Esophagus squamous epithelium (tissue), 5 donors: Measurements from ENCODE around the gene CABLES1. TPM values are rescaled to one million over a fixed set of nuclear protein-coding genes. Genes with fewer than 3 reads are reported as not detected.
A peak's percentile ranks its signal among the peaks of the same experiment; 100 is the strongest.

Experiments used
- DNase-seq: peaks from one replicate; lab custom pipeline; 2025; lab: John Stamatoyannopoulos, UW
- H3K27ac ChIP-seq, 4 donors: fragments of 200-600 bp; sonication (generic); one replicate each; pipeline ENCODE4 v1.5.1; 2016 to 2019; ENCODE audit warnings: mild to moderate bottlenecking in 1 of 4
- H3K27me3 ChIP-seq, 4 donors: fragments of 200-600 bp; sonication (generic); 1 replicate in 3 of 4; 2 replicates in 1 of 4; pipeline versions ENCODE4 v1.5.1 to v1.6.0; 2017 to 2021; ENCODE audit warnings: antibody characterized with exemption in 1 of 4
- H3K36me3 ChIP-seq, 3 donors: fragments of 200-600 bp; sonication (generic); one replicate each; pipeline ENCODE4 v1.5.1; 2016 to 2019
- H3K4me1 ChIP-seq, 3 donors: fragments of 200-600 bp; sonication (generic); one replicate each; pipeline ENCODE4 v1.5.1; 2017 to 2019
- H3K4me3 ChIP-seq, 4 donors: fragments of 200-600 bp; sonication (generic); 1 replicate in 3 of 4; 2 replicates in 1 of 4; pipeline ENCODE4 v1.5.1; 2016 to 2019; ENCODE audit warnings: mild to moderate bottlenecking in 2 of 4, moderate library complexity in 1 of 4
- H3K9me3 ChIP-seq, 3 donors: fragments of 200-600 bp; sonication (generic); one replicate each; pipeline ENCODE4 v1.5.1; 2016 to 2019
- CTCF ChIP-seq, 6 experiments: fragments of 450-650 bp in 4 of 6; fragments of 200-600 bp in 2 of 6; sonication (generic) in 2 of 6; IDR thresholded peaks; one replicate each; pipeline ENCODE4 v1.5.1; 2016 to 2019; ENCODE audit warnings: antibody characterized with exemption in 6 of 6, mild to moderate bottlenecking in 4 of 6, moderate library complexity in 4 of 6
- POLR2A ChIP-seq, 4 donors: fragments of 450-650 bp; IDR thresholded peaks; one replicate each; pipeline ENCODE4 v1.6.1; 2017; ENCODE audit warnings: antibody characterized with exemption in 4 of 4, mild to moderate bottlenecking in 4 of 4, moderate library complexity in 3 of 4
- WGBS, 2 donors: methylation state at CpG; one replicate each; pipeline ENCODE4 v1.1.5; 2018; 5-methylcytosine and 5-hydroxymethylcytosine counted together
- intact Hi-C: fragments of 100-400 bp; cut with DNase I; formaldehyde crosslinking; loops from one replicate; pipeline ENCODE4 v1.15.0; 2022
- total RNA-seq, 4 donors: library from RNA; depleted of rRNA; stranded (reverse); fragments of >200 nt; gene quantifications; one replicate each; pipeline ENCODE4 v1.1.0, GENCODE V29; 2016
- donor health status: DM: yes; HTN: yes; CAD: no.

The CABLES1 gene
- total RNA-seq, 4 donors from 2014 or later, result 4.4 to 9.9 (median 8.5) TPM

GRCh38 chr18:23193742-23194141, 58.5 kb downstream of the CABLES1 start:
- no peak overlapping the region for H3K4me3 ChIP-seq
- peak overlapping the region in 2 of 4 donors; percentile 37 to 57 for H3K27ac ChIP-seq
- no peaks in the 10 kb centered on the region for H3K9me3 ChIP-seq
- WGBS, 2 donors, result 56 to 60% methylated on average over 2 of the region's 2 CpGs
- TF ChIP-seq CTCF (IDR thresholded peaks at IDR 0.05) (no peak), POLR2A (IDR thresholded peaks at IDR 0.05) (no peak)
- no peak for DNase-seq
- H3K36me3 ChIP-seq, result peaks cover 0 to 30% (median 0%) of the 10 kb centered on the region in 3 donors
- peaks cover 7 to 29% (median 7%) of the 10 kb centered on the region in 3 donors for H3K4me1 ChIP-seq
- intact Hi-C loops, result no loop called here
- H3K27me3 ChIP-seq, result no peaks in the 10 kb centered on the region

GRCh38 chr18:23194155-23194996, 59.1 kb downstream of the CABLES1 start:
- no peak overlapping the region for H3K4me3 ChIP-seq
- H3K36me3 ChIP-seq, result peaks cover 0 to 26% (median 0%) of the 10 kb centered on the region in 3 donors
- H3K27me3 ChIP-seq, result no peaks in the 10 kb centered on the region
- H3K27ac ChIP-seq, result peak overlapping the region; percentile 12 to 57 (median 33)
- WGBS, 2 donors, result 44 to 49% methylated on average over 12 to 14 of the region's 14 CpGs
- no peak for TF ChIP-seq CTCF (IDR thresholded peaks at IDR 0.05)
- TF ChIP-seq POLR2A (IDR thresholded peaks at IDR 0.05), result no peak
- H3K4me1 ChIP-seq, result peaks cover 7 to 29% (median 7%) of the 10 kb centered on the region in 3 donors
- no peaks in the 10 kb centered on the region for H3K9me3 ChIP-seq
- intact Hi-C loops, result no loop called here
- no peak for DNase-seq

- H3K27ac ChIP-seq, result peak overlapping the region in 2 of 4 donors; percentile 29 to 37
- H3K27me3 ChIP-seq, result no peaks in the 10 kb centered on the region
- 84 to 88% methylated on average over 9 of the region's 9 CpGs for WGBS, 2 donors
- H3K4me3 ChIP-seq, result no peak overlapping the region
- TF ChIP-seq POLR2A (IDR thresholded peaks at IDR 0.05) (no peak), CTCF (IDR thresholded peaks at IDR 0.05) (no peak)
- intact Hi-C loops, result no loop called here
- peaks cover 0 to 17% (median 0%) of the 10 kb centered on the region in 3 donors for H3K36me3 ChIP-seq
- no peak for DNase-seq
- peaks cover 7 to 29% (median 7%) of the 10 kb centered on the region in 3 donors for H3K4me1 ChIP-seq
- no peaks in the 10 kb centered on the region for H3K9me3 ChIP-seq
Observed at GRCh38 chr18:23194997-23195957, 60.0 kb downstream of the CABLES1 start.

GRCh38 chr18:23196119-23197007, 61.1 kb downstream of the CABLES1 start:
- Histone ChIP-seq H3K27me3 (no peaks in the 10 kb centered on the region), H3K36me3 (peaks cover 0 to 14% (median 0%) of the 10 kb centered on the region in 3 donors), H3K27ac (no peak overlapping the region), H3K4me1 (peaks cover 7 to 29% (median 7%) of the 10 kb centered on the region in 3 donors), H3K4me3 (no peak overlapping the region), H3K9me3 (no peaks in the 10 kb centered on the region)
- 69 to 79% methylated on average over 12 to 16 of the region's 22 CpGs for WGBS, 2 donors
- no peak for DNase-seq
- no peak for TF ChIP-seq POLR2A (IDR thresholded peaks at IDR 0.05)
- no peak for TF ChIP-seq CTCF (IDR thresholded peaks at IDR 0.05)
- intact Hi-C loops, result no loop called here
